ENCODE measurements around the gene TMEM232.

TMEM232 gene

DNA sequence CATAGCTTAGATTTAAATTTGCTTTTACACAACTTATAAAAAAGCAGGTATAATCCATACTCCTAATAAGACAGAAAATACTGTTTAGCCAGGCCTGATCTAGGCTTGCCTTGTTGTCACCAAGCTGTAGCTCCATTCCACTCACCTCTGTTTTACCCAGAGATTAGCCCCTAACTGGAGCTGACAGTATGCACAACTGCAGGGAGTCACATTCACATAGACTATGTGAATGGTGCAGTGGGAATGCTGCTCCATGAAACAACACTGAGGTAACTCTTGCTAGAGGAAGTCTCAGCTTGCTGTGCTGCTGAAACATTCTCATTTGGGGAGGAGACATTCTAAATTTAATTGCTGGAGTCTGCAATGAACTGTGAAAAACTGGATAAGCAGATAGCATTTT lies 209.1 kb downstream of the TMEM232 start:
- Mint-ChIP-seq H3K27ac (no peak overlapping the region), H3K4me3 (no peak overlapping the region), H3K27me3 (ENCODE audit: low read depth) (no peaks in the 10 kb centered on the region), H3K9me3 (peaks cover 8% of the 10 kb centered on the region), H3K36me3 (ENCODE audit: low read depth) (no peaks in the 10 kb centered on the region), H3K4me1 (no peaks in the 10 kb centered on the region)
- TF ChIP-seq, protein P1, sequence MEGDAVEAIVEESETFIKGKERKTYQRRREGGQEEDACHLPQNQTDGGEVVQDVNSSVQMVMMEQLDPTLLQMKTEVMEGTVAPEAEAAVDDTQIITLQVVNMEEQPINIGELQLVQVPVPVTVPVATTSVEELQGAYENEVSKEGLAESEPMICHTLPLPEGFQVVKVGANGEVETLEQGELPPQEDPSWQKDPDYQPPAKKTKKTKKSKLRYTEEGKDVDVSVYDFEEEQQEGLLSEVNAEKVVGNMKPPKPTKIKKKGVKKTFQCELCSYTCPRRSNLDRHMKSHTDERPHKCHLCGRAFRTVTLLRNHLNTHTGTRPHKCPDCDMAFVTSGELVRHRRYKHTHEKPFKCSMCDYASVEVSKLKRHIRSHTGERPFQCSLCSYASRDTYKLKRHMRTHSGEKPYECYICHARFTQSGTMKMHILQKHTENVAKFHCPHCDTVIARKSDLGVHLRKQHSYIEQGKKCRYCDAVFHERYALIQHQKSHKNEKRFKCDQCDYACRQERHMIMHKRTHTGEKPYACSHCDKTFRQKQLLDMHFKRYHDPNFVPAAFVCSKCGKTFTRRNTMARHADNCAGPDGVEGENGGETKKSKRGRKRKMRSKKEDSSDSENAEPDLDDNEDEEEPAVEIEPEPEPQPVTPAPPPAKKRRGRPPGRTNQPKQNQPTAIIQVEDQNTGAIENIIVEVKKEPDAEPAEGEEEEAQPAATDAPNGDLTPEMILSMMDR (IDR thresholded peaks at IDR 0.05; ENCODE audit: unreplicated experiment in 3 of 3), result no peak

DNA sequence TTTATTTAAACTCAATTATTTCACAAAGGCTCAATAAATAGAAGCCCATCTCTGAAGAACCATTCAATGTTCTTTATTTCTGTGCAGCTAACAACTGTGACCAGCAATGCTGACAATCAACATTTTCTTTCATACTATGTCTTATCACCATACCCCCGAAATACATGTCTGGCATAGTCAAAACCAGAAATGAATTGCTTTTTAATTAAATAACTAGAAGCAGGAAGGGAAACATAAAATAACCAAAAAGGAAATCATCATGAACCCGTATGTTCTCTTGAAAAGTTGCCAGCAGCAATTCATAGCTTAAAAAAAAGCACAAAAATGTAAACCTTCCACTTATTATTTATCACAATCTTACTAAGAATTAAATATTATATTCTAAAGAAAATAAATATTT lies 212.4 kb downstream of the TMEM232 start:
- Mint-ChIP-seq H3K4me3 (no peak overlapping the region), H3K27ac (no peak overlapping the region), H3K27me3 (ENCODE audit: low read depth) (no peaks in the 10 kb centered on the region), H3K36me3 (ENCODE audit: low read depth) (no peaks in the 10 kb centered on the region), H3K4me1 (no peaks in the 10 kb centered on the region), H3K9me3 (no peaks in the 10 kb centered on the region)
- TF ChIP-seq, protein P1 (IDR thresholded peaks at IDR 0.05; ENCODE audit: unreplicated experiment in 3 of 3), result no peak

DNA sequence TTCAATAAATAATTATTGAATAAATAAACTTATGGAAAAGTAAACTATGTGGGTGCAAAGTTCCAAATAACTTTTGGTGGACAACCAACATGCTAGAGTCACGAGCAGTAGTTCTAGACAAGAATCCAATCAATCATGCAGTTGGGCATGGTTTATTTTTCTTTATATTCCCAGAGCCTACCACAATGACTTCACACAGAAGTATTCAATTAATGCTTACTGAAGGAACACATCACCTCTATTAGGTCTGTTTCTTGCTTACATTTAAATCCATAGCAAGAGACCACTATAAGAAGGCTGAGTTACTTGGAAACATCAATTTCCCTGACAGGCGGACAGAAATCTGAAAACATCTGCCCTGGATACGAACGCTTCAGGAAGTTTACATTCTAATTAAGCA lies 214.2 kb downstream of the TMEM232 start:
- Mint-ChIP-seq H3K27ac (no peak overlapping the region), H3K4me3 (no peak overlapping the region), H3K36me3 (ENCODE audit: low read depth) (no peaks in the 10 kb centered on the region), H3K9me3 (no peaks in the 10 kb centered on the region), H3K4me1 (no peaks in the 10 kb centered on the region), H3K27me3 (ENCODE audit: low read depth) (no peaks in the 10 kb centered on the region)
- TF ChIP-seq, protein P1 (IDR thresholded peaks at IDR 0.05; ENCODE audit: unreplicated experiment in 3 of 3), result no peak

DNA sequence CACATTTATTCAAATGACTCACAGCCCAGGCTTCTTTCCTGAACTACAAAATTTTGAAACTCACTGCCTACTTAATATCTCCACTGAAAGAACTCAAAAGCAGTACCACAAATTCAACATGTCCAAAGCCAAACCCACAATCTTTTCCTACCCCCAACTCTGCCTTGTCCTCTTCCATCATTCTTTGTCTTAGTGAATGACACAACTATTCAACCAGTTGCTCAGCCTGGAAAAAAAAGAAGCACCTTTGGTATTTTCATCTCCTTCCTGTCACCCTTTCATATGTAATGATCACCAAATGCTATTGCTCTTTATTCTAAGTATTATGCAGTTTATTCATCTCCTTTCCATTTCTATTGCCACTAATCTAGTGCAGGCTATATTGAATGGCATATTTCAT lies 216.3 kb downstream of the TMEM232 start:
- Mint-ChIP-seq H3K9me3 (no peaks in the 10 kb centered on the region), H3K27ac (no peak overlapping the region), H3K27me3 (ENCODE audit: low read depth) (no peaks in the 10 kb centered on the region), H3K4me3 (no peak overlapping the region), H3K4me1 (no peaks in the 10 kb centered on the region), H3K36me3 (ENCODE audit: low read depth) (no peaks in the 10 kb centered on the region)
- TF ChIP-seq, protein P1 (IDR thresholded peaks at IDR 0.05; ENCODE audit: unreplicated experiment in 3 of 3), result no peak

DNA sequence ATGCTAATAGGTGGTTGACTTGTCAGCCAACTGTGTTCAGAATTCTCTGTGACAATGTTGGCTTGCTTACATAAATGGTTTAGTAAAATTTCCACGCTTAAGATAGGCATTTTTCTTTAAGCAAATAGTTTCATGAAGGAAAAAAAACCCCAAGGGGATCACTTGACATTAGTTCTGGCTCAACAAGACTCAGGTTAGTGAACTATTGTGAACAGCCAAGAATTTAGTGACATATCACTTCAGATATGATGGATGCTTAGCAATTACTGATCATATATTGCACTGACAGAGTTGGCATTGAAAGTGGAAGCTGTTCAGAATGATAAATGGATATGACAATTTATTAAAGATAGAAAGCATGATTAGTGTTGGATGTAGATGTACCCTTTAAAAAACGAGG lies 218.5 kb downstream of the TMEM232 start:
- Mint-ChIP-seq H3K36me3 (ENCODE audit: low read depth) (no peaks in the 10 kb centered on the region), H3K27ac (peak overlapping the region in 1 of 3 experiments; percentile 44), H3K27me3 (ENCODE audit: low read depth) (no peaks in the 10 kb centered on the region), H3K4me3 (no peak overlapping the region), H3K4me1 (no peaks in the 10 kb centered on the region), H3K9me3 (no peaks in the 10 kb centered on the region)
- TF ChIP-seq, protein P1 (IDR thresholded peaks at IDR 0.05; ENCODE audit: unreplicated experiment in 3 of 3), result no peak

DNA sequence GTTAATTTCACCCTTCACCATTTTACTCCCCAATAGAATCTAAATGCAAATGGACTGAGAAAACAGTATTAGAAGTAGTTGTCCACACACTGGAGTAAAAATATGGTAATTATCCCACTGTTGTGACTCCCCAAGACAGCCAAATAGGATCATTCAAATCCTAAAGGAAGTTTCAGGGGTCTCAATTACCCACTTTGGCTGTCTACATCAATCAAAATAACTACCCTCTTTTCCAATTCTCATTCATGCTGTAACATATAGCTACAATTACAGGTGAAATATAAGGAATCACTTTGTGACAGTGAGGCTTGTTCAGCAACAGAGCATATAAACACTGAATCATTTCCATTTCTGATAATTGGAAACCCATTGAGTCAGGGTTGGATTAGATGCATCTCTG lies 220.1 kb downstream of the TMEM232 start:
- no peak overlapping the region for H3K27ac Mint-ChIP-seq

More for the DNA sequence above, 220.1 kb downstream of the TMEM232 start:
- Mint-ChIP-seq H3K4me1 (no peaks in the 10 kb centered on the region), H3K9me3 (no peaks in the 10 kb centered on the region), H3K36me3 (ENCODE audit: low read depth) (no peaks in the 10 kb centered on the region), H3K27me3 (ENCODE audit: low read depth) (no peaks in the 10 kb centered on the region), H3K4me3 (no peak overlapping the region)
- TF ChIP-seq, protein P1 (IDR thresholded peaks at IDR 0.05; ENCODE audit: unreplicated experiment in 3 of 3), result no peak

Data from nephron (organoid).